Activated naive CD4-positive, alpha-beta T cell treated with anti-CD3 and anti-CD28 coated beads for 36 hours (primary cell): ENCODE results near the gene RTN1. TPM values are rescaled to one million over a fixed set of nuclear protein-coding genes. Genes with fewer than 3 reads are reported as not detected.

Source experiments
- CTCF ChIA-PET: fragments of 350-600 bp; sonication (Branson Sonifier 250); formaldehyde crosslinking; loops from one replicate; lab custom pipeline; 2021; ENCODE audit warnings: antibody characterized with exemption; lab: Charles Lee
- DNase-seq: peaks from one replicate; pipeline ENCODE4 v3.0.0-alpha.2; 2020
- H3K27ac Mint-ChIP-seq: one replicate; pipeline ENCODE4 v1.8.0; 2021; ENCODE audit warnings: mild to moderate bottlenecking, mixed read lengths
- H3K27me3 Mint-ChIP-seq: one replicate; pipeline ENCODE4 v1.8.0; 2021; ENCODE audit warnings: low read depth, mixed read lengths
- H3K36me3 Mint-ChIP-seq: one replicate; pipeline ENCODE4 v1.8.0; 2021; ENCODE audit warnings: low read depth, mixed read lengths
- H3K4me1 Mint-ChIP-seq: one replicate; pipeline ENCODE4 v1.8.0; 2021; ENCODE audit warnings: low read depth, mixed read lengths
- H3K4me3 Mint-ChIP-seq: one replicate; pipeline ENCODE4 v1.8.0; 2021; ENCODE audit warnings: mild to moderate bottlenecking, moderate library complexity, mixed read lengths
- H3K9me3 Mint-ChIP-seq: one replicate; pipeline ENCODE4 v1.8.0; 2021; ENCODE audit warnings: mixed read lengths
- intact Hi-C: fragments of 100-400 bp; cut with micrococcal nuclease; formaldehyde crosslinking; loops from one replicate; pipeline ENCODE4 v1.15.1; 2023
- total RNA-seq, 2 experiments: library from RNA; stranded (reverse); gene quantifications; one replicate each; pipeline ENCODE4 v1.2.3, GENCODE V29; 2021

RTN1 gene
- total RNA-seq, 2 experiments from 2014 or later = not detected

GRCh38 chr14:59772233-59772632 lies 98.3 kb downstream of the RTN1 start:
- H3K27ac Mint-ChIP-seq = no peak overlapping the region
- no peak for DNase-seq
- intact Hi-C loops = no loop called here

GRCh38 chr14:59771577-59771976 lies 99.0 kb downstream of the RTN1 start:
- CTCF ChIA-PET = interaction anchor here (0.7 to 1.3 kb wide), 2 partner anchors 53 to 194 kb away, joined by 3 to 5 read pairs; no protein-coding TSS in a partner anchor
- DNase-seq = no peak
- Mint-ChIP-seq H3K27ac (no peak overlapping the region), H3K36me3 (no peaks in the 10 kb centered on the region), H3K4me3 (no peak overlapping the region), H3K27me3 (peaks cover 9% of the 10 kb centered on the region), H3K4me1 (no peaks in the 10 kb centered on the region), H3K9me3 (no peaks in the 10 kb centered on the region)
- intact Hi-C loops = no loop called here

More at GRCh38 chr14:59772233-59772632, 98.3 kb downstream of the RTN1 start:
- no peak overlapping the region for H3K4me3 Mint-ChIP-seq
- H3K4me1 Mint-ChIP-seq = no peaks in the 10 kb centered on the region
- CTCF ChIA-PET = interaction anchor here (1.3 kb wide), 1 partner anchor 193 kb away, joined by 3 read pairs; no protein-coding TSS in a partner anchor
- H3K9me3 Mint-ChIP-seq = no peaks in the 10 kb centered on the region
- H3K27me3 Mint-ChIP-seq = peaks cover 9% of the 10 kb centered on the region
- no peaks in the 10 kb centered on the region for H3K36me3 Mint-ChIP-seq

GRCh38 chr14:59769586-59769985 lies 101.0 kb downstream of the RTN1 start:
- no peaks in the 10 kb centered on the region for H3K9me3 Mint-ChIP-seq
- H3K27me3 Mint-ChIP-seq = peaks cover 9% of the 10 kb centered on the region
- H3K4me3 Mint-ChIP-seq = no peak overlapping the region
- intact Hi-C loops = no loop called here
- CTCF ChIA-PET = no interaction called here
- H3K27ac Mint-ChIP-seq = no peak overlapping the region
- DNase-seq = no peak
- no peaks in the 10 kb centered on the region for H3K4me1 Mint-ChIP-seq
- H3K36me3 Mint-ChIP-seq = no peaks in the 10 kb centered on the region

DNA sequence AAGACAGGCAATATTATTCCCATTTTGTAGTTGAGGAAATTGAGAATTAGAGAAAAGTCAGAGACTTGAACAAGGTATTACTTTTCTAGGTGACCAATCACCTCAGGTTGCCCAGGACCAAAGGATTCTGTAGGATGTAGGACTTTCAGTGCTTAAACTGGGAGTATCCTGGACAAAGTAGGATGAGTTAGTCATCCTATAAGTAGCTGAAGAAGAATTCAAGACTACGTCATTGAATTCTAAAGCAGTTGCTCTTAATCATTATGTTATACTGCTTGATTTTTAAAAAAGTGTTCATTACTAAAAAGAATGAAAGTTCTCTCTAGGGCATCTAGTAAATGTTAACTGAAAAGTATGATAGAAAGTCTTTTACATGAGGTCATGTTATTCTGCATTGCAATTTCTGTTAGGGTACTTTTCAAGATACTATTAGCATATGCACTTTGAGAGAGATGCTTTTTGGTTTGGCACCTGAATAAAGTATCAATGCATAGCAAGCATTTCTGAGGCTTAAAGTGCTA lies 101.7 kb downstream of the RTN1 start:
- Mint-ChIP-seq H3K4me1 (no peaks in the 10 kb centered on the region), H3K27ac (no peak overlapping the region), H3K36me3 (no peaks in the 10 kb centered on the region), H3K27me3 (peaks cover 9% of the 10 kb centered on the region), H3K9me3 (no peaks in the 10 kb centered on the region), H3K4me3 (no peak overlapping the region)
- CTCF ChIA-PET = no interaction called here
- DNase-seq = no peak
- intact Hi-C loops = no loop called here

DNA sequence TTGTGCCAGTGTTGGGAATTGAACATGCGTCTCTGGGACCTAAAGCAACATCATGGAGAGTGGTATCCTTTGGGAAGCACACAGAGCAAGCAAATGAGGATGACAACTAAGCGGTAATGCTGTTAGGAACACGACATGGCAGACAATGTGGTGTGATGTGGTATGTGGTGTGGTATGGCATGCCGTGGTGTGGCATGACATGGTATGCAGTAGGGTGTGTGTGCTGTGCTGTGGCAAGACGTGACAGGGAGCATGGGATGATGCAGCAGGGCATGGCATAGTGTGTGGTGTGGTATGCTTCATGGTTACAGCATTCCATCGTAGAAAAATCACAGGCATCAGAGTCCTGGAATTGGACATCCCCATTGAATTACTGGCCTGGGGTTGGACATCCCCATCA lies 108.7 kb downstream of the RTN1 start:
- Mint-ChIP-seq H3K4me1 (no peaks in the 10 kb centered on the region), H3K36me3 (no peaks in the 10 kb centered on the region), H3K27me3 (peaks cover 10% of the 10 kb centered on the region), H3K9me3 (no peaks in the 10 kb centered on the region), H3K27ac (no peak overlapping the region), H3K4me3 (no peak overlapping the region)
- intact Hi-C loops = no loop called here
- DNase-seq = no peak
- CTCF ChIA-PET = no interaction called here

DNA sequence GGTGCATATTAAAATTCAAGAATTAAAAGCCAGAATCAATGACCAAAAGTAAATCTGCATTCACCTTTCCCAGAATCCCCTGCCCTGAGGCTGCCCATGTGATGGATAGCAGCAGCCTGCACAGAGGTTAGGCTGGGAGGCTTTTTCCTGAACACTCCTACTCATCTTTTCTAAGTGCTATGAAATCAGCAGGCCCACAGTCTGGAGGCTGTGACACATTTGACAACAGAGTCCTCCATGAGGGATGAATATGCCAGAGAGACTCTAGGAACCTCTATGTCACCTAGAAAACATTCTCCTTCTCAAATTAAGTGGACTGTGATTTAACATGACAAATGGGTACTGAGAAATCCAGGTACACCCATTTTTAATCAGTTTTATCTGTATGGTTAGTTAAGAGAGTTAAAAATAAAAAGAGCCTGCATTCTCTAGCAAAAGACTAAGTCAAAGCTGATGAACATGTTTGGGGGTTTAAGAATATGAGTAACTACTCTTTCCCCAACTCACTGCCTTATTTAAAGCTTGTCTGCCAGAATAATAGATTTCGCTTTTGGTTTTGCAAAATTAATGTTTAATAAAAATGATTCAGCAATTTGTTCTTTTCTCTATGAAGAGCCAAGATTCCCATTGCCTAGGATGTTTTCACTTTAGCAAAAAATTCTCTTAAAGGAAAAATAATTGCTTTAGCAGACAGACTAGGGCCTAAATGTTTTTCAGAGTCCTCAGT lies 115.0 kb downstream of the RTN1 start:
- H3K27ac Mint-ChIP-seq = no peak overlapping the region
- CTCF ChIA-PET = no interaction called here
- peaks cover 10% of the 10 kb centered on the region for H3K27me3 Mint-ChIP-seq
- no peaks in the 10 kb centered on the region for H3K4me1 Mint-ChIP-seq
- intact Hi-C loops = no loop called here
- H3K9me3 Mint-ChIP-seq = no peaks in the 10 kb centered on the region
- H3K4me3 Mint-ChIP-seq = no peak overlapping the region
- no peaks in the 10 kb centered on the region for H3K36me3 Mint-ChIP-seq
- no peak for DNase-seq

GRCh38 chr14:59754256-59754655 lies 116.3 kb downstream of the RTN1 start:
- peaks cover 10% of the 10 kb centered on the region for H3K27me3 Mint-ChIP-seq
- intact Hi-C loops = no loop called here
- H3K4me1 Mint-ChIP-seq = no peaks in the 10 kb centered on the region
- no peak overlapping the region for H3K27ac Mint-ChIP-seq
- DNase-seq = no peak
- no peaks in the 10 kb centered on the region for H3K36me3 Mint-ChIP-seq
- CTCF ChIA-PET = interaction anchor here (0.6 kb wide), 1 partner anchor 162 kb away, joined by 3 read pairs; no protein-coding TSS in a partner anchor
- H3K9me3 Mint-ChIP-seq = no peaks in the 10 kb centered on the region
- H3K4me3 Mint-ChIP-seq = no peak overlapping the region

DNA sequence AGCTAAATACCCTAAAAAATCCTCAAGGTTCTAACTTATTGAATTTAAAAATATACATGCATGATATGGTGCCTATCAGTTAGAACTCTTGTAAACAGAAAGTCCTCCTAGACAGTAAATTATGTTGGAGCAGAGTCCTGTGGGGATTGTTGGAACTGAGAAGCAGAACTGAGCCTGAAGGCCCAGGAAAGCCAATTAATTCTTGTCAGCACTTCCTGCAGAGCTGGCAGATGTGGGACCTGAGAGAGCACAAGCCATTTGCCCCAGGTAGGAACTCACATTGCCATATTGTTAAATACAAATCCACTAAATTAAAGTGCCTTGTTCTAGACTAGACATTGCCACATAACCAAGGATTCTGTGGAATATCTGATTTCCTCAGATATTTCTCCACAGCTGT lies 117.1 kb downstream of the RTN1 start:
- Mint-ChIP-seq H3K4me3 (no peak overlapping the region), H3K36me3 (no peaks in the 10 kb centered on the region), H3K9me3 (no peaks in the 10 kb centered on the region), H3K27me3 (peaks cover 10% of the 10 kb centered on the region), H3K27ac (no peak overlapping the region), H3K4me1 (no peaks in the 10 kb centered on the region)
- CTCF ChIA-PET = no interaction called here
- no peak for DNase-seq
- intact Hi-C loops = no loop called here

GRCh38 chr14:59751578-59751977 lies 119.0 kb downstream of the RTN1 start:
- Mint-ChIP-seq H3K4me3 (no peak overlapping the region), H3K9me3 (no peaks in the 10 kb centered on the region), H3K27ac (no peak overlapping the region), H3K4me1 (no peaks in the 10 kb centered on the region), H3K36me3 (no peaks in the 10 kb centered on the region), H3K27me3 (no peaks in the 10 kb centered on the region)
- DNase-seq = no peak
- CTCF ChIA-PET = no interaction called here
- intact Hi-C loops = no loop called here

DNA sequence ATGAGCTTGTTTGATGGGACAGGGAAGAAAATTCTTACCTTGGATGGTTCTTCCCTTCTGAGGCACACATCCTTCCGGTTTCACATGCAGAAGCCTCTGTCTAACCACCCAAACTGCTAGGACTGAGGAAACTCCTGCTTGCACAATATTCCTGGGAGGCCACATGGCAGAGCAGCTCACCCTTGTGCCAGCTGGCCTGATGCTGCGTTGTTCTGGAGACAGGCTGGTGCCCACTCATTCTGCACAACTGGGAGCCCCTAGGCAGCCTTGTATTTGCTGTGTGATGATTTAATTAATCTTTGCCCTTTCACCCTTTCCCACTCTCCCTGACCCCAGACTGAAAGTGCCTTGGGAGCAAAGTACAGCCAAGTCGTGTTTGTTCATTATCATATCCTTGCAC lies 130.8 kb downstream of the RTN1 start:
- intact Hi-C loops = no loop called here
- H3K4me1 Mint-ChIP-seq = no peaks in the 10 kb centered on the region
- CTCF ChIA-PET = no interaction called here

GRCh38 chr14:59728304-59728703 lies 142.3 kb downstream of the RTN1 start:
- no peaks in the 10 kb centered on the region for H3K4me1 Mint-ChIP-seq

More for the DNA sequence above, 130.8 kb downstream of the RTN1 start:
- no peak overlapping the region for H3K27ac Mint-ChIP-seq
- no peak for DNase-seq
- H3K27me3 Mint-ChIP-seq = no peaks in the 10 kb centered on the region
- no peaks in the 10 kb centered on the region for H3K36me3 Mint-ChIP-seq
- peaks cover 7% of the 10 kb centered on the region for H3K9me3 Mint-ChIP-seq
- H3K4me3 Mint-ChIP-seq = no peak overlapping the region

DNA sequence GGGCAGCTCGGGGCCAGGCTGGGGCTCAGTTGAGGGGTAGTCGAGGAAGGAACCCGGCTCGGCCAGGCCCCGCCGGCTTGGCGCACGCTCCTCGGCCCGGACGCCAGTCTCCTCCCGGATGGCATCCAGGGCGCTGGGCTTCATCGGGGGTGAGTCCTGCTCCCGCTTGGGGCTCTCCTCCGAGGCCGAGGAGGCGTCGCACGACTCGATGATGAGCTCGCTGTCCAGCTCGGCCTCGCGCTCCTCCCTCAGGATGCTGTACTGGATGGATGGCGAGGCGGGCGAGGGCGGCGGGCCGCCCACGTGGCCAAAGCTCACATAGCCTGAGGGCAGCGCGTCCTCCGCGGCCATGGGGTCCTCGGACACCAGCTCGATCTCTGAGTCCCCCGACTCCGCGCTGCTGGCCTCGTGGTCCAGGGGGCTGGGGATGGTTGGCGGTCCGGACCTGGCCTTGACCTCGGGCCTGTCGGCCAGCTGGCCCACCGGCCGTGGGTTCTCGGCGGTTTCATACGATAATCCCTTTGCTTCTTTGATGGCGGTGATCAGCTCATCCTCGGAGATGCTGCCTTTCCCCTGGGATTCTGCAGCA lies 143.4 kb downstream of the RTN1 start:
- no peaks in the 10 kb centered on the region for H3K36me3 Mint-ChIP-seq
- H3K27me3 Mint-ChIP-seq = peaks cover 7% of the 10 kb centered on the region
- DNase-seq = no peak
- CTCF ChIA-PET = interaction anchor here (0.6 kb wide), 1 partner anchor 373 kb away, joined by 4 read pairs; no protein-coding TSS in a partner anchor
- H3K4me3 Mint-ChIP-seq = no peak overlapping the region
- H3K27ac Mint-ChIP-seq = no peak overlapping the region
- no peaks in the 10 kb centered on the region for H3K9me3 Mint-ChIP-seq
- intact Hi-C loops = no loop called here
- no peaks in the 10 kb centered on the region for H3K4me1 Mint-ChIP-seq

More at GRCh38 chr14:59728304-59728703, 142.3 kb downstream of the RTN1 start:
- H3K27me3 Mint-ChIP-seq = peaks cover 7% of the 10 kb centered on the region
- DNase-seq = no peak
- CTCF ChIA-PET = interaction anchor here (0.6 kb wide), 1 partner anchor 442 kb away, joined by 3 read pairs; no protein-coding TSS in a partner anchor
- no peaks in the 10 kb centered on the region for H3K9me3 Mint-ChIP-seq
- H3K27ac Mint-ChIP-seq = no peak overlapping the region
- H3K4me3 Mint-ChIP-seq = no peak overlapping the region
- intact Hi-C loops = no loop called here
- no peaks in the 10 kb centered on the region for H3K36me3 Mint-ChIP-seq
